ENCODE results near the gene ISOC2. TPM values are rescaled to one million over a fixed set of nuclear protein-coding genes. Genes with fewer than 3 reads are reported as not detected.

The ISOC2 gene
- total RNA-seq, 6 experiments from 2014 or later: 69.4 to 222 (median 100) TPM

GRCh38 chr19:55491546-55492360 lies 30.3 kb upstream of the ISOC2 start:
- 53% methylated on average over 11 of the region's 24 CpGs for WGBS (ENCODE audit: insufficient coverage, low coverage, low lambda C conversion rate, missing lambda C conversion rate)
- H3K27ac ChIP-seq: no peak overlapping the region
- no peak overlapping the region for H3K4me3 ChIP-seq
- no peaks in the 10 kb centered on the region for H3K27me3 ChIP-seq
- no peak for DNase-seq
- H3K9me3 ChIP-seq: no peaks in the 10 kb centered on the region
- ATAC-seq: no peak
- TF ChIP-seq CTCF (IDR thresholded peaks at IDR 0.05) (no peak), POLR2A (IDR thresholded peaks at IDR 0.05) (no peak)
- intact Hi-C loops (cut with DNase I): loop anchor here in 1 of 2 donors (10.0 kb wide), 1 partner anchor 347 kb away; the partner anchor contains the start of gene TNNT1
- no peaks in the 10 kb centered on the region for H3K36me3 ChIP-seq
- no peaks in the 10 kb centered on the region for H3K4me1 ChIP-seq

GRCh38 chr19:55490478-55491432 lies 29.3 kb upstream of the ISOC2 start:
- ATAC-seq: no peak
- WGBS (ENCODE audit: insufficient coverage, low coverage, low lambda C conversion rate, missing lambda C conversion rate): 68% methylated on average over 5 of the region's 52 CpGs
- Histone ChIP-seq H3K4me1 (no peaks in the 10 kb centered on the region), H3K4me3 (no peak overlapping the region), H3K27me3 (no peaks in the 10 kb centered on the region), H3K36me3 (no peaks in the 10 kb centered on the region), H3K27ac (no peak overlapping the region), H3K9me3 (no peaks in the 10 kb centered on the region)
- DNase-seq: no peak
- intact Hi-C loops (cut with DNase I): loop anchor here in 1 of 2 donors (10.0 kb wide), 1 partner anchor 346 kb away; the partner anchor contains the start of gene TNNT1
- TF ChIP-seq POLR2A (IDR thresholded peaks at IDR 0.05): no peak
- no peak for TF ChIP-seq CTCF (IDR thresholded peaks at IDR 0.05)

- H3K9me3 ChIP-seq: no peaks in the 10 kb centered on the region
- intact Hi-C loops (cut with DNase I): loop anchor here in 1 of 2 donors (10.0 kb wide), 1 partner anchor 345 kb away; the partner anchor contains the start of gene TNNT1
- TF ChIP-seq POLR2A (IDR thresholded peaks at IDR 0.05): no peak
- TF ChIP-seq CTCF (IDR thresholded peaks at IDR 0.05): no peak
- no peaks in the 10 kb centered on the region for H3K27me3 ChIP-seq
- no peaks in the 10 kb centered on the region for H3K4me1 ChIP-seq
- H3K27ac ChIP-seq: no peak overlapping the region
- no peak for ATAC-seq
- 46% methylated on average over 6 of the region's 21 CpGs for WGBS (ENCODE audit: insufficient coverage, low coverage, low lambda C conversion rate, missing lambda C conversion rate)
- no peaks in the 10 kb centered on the region for H3K36me3 ChIP-seq
- H3K4me3 ChIP-seq: no peak overlapping the region
- DNase-seq: no peak
These were observed 28.5 kb upstream of the ISOC2 start for GRCh38 chr19:55489711-55490477.

All from right lobe of liver (tissue), 6 donors.